ENCODE measurements around the gene KITLG. TPM values are rescaled to one million over a fixed set of nuclear protein-coding genes. Genes with fewer than 3 reads are reported as not detected.

The KITLG gene
- total RNA-seq, 1 donor from 2014 or later = 6.2 TPM

- Mint-ChIP-seq H3K27me3 (ENCODE audit: low read depth) (no peaks in the 10 kb centered on the region), H3K4me3 (no peak overlapping the region), H3K27ac (ENCODE audit: unreplicated experiment) (no peak overlapping the region), H3K9me3 (no peaks in the 10 kb centered on the region), H3K36me3 (ENCODE audit: low read depth) (no peaks in the 10 kb centered on the region), H3K4me1 (peaks cover 42% of the 10 kb centered on the region)
- no peak for DNase-seq (ENCODE audit: low read depth, low spot score)
- no peak for TF ChIP-seq CTCF (conservative IDR thresholded peaks at IDR 0.05)
These were observed 8.7 kb downstream of the KITLG start for GRCh38 chr12:88571543-88571942.

GRCh38 chr12:88570103-88570502, 10.2 kb downstream of the KITLG start:
- H3K27me3 Mint-ChIP-seq (ENCODE audit: low read depth) = no peaks in the 10 kb centered on the region
- peaks cover 33% of the 10 kb centered on the region for H3K4me1 Mint-ChIP-seq
- H3K36me3 Mint-ChIP-seq (ENCODE audit: low read depth) = no peaks in the 10 kb centered on the region
- no peak for DNase-seq (ENCODE audit: low read depth, low spot score)
- TF ChIP-seq CTCF (conservative IDR thresholded peaks at IDR 0.05) = no peak
- no peak overlapping the region for H3K4me3 Mint-ChIP-seq
- H3K9me3 Mint-ChIP-seq = no peaks in the 10 kb centered on the region
- no peak overlapping the region for H3K27ac Mint-ChIP-seq (ENCODE audit: unreplicated experiment)

- no peak for TF ChIP-seq CTCF (conservative IDR thresholded peaks at IDR 0.05)
- no peaks in the 10 kb centered on the region for H3K9me3 Mint-ChIP-seq
- DNase-seq (ENCODE audit: low read depth, low spot score) = no peak
- no peak overlapping the region for H3K27ac Mint-ChIP-seq (ENCODE audit: unreplicated experiment)
- H3K27me3 Mint-ChIP-seq (ENCODE audit: low read depth) = no peaks in the 10 kb centered on the region
- no peaks in the 10 kb centered on the region for H3K36me3 Mint-ChIP-seq (ENCODE audit: low read depth)
- H3K4me3 Mint-ChIP-seq = no peak overlapping the region
- H3K4me1 Mint-ChIP-seq = peaks cover 12% of the 10 kb centered on the region
These were observed 13.8 kb downstream of the KITLG start for GRCh38 chr12:88566430-88566829.

GRCh38 chr12:88562846-88563582, 17.3 kb downstream of the KITLG start:
- H3K9me3 Mint-ChIP-seq = no peaks in the 10 kb centered on the region
- no peaks in the 10 kb centered on the region for H3K36me3 Mint-ChIP-seq (ENCODE audit: low read depth)
- no peak for DNase-seq (ENCODE audit: low read depth, low spot score)
- no peak for TF ChIP-seq CTCF (conservative IDR thresholded peaks at IDR 0.05)
- no peaks in the 10 kb centered on the region for H3K27me3 Mint-ChIP-seq (ENCODE audit: low read depth)
- H3K27ac Mint-ChIP-seq (ENCODE audit: unreplicated experiment) = no peak overlapping the region
- peaks cover 12% of the 10 kb centered on the region for H3K4me1 Mint-ChIP-seq
- no peak overlapping the region for H3K4me3 Mint-ChIP-seq

GRCh38 chr12:88562151-88562550, 18.1 kb downstream of the KITLG start:
- DNase-seq (ENCODE audit: low read depth, low spot score) = no peak
- H3K4me1 Mint-ChIP-seq = peaks cover 12% of the 10 kb centered on the region
- H3K36me3 Mint-ChIP-seq (ENCODE audit: low read depth) = no peaks in the 10 kb centered on the region
- H3K9me3 Mint-ChIP-seq = no peaks in the 10 kb centered on the region
- no peak overlapping the region for H3K4me3 Mint-ChIP-seq
- no peak for TF ChIP-seq CTCF (conservative IDR thresholded peaks at IDR 0.05)
- H3K27ac Mint-ChIP-seq (ENCODE audit: unreplicated experiment) = no peak overlapping the region
- H3K27me3 Mint-ChIP-seq (ENCODE audit: low read depth) = no peaks in the 10 kb centered on the region

Measured in neural crest cell (in vitro differentiated cells).